EL (cell line): ENCODE results near the gene PKHD1.

Experiments
- DNase-seq: peaks from one replicate; pipeline ENCODE4 v3.0.0-alpha.2; 2016

PKHD1 gene

GRCh38 chr6:51775942-51776860, 311.2 kb downstream of the PKHD1 start:
- DNase-seq, result no peak

- DNase-seq, result no peak
Observed at GRCh38 chr6:51768087-51768486, 319.3 kb downstream of the PKHD1 start.

GRCh38 chr6:51765230-51765629, 322.2 kb downstream of the PKHD1 start:
- DNase-seq, result no peak

- no peak for DNase-seq
Observed at GRCh38 chr6:51753635-51754034, 333.8 kb downstream of the PKHD1 start.

- no peak for DNase-seq
Observed at GRCh38 chr6:51743999-51744398, 343.4 kb downstream of the PKHD1 start.

- no peak for DNase-seq
Observed at GRCh38 chr6:51740658-51741057, 346.8 kb downstream of the PKHD1 start.

GRCh38 chr6:51738614-51739013, 348.8 kb downstream of the PKHD1 start:
- no peak for DNase-seq

GRCh38 chr6:51737580-51738360, 349.6 kb downstream of the PKHD1 start:
- DNase-seq, result no peak

GRCh38 chr6:51725155-51725554, 362.3 kb downstream of the PKHD1 start:
- no peak for DNase-seq

- no peak for DNase-seq
Observed at GRCh38 chr6:51720327-51720726, 367.1 kb downstream of the PKHD1 start.

GRCh38 chr6:51719297-51719696, 368.1 kb downstream of the PKHD1 start:
- no peak for DNase-seq

GRCh38 chr6:51718533-51718932, 368.9 kb downstream of the PKHD1 start:
- DNase-seq, result no peak

GRCh38 chr6:51717477-51717876, 369.9 kb downstream of the PKHD1 start:
- no peak for DNase-seq

GRCh38 chr6:51711876-51712275, 375.5 kb downstream of the PKHD1 start:
- DNase-seq, result no peak

- DNase-seq, result no peak
Observed at GRCh38 chr6:51706086-51706485, 381.3 kb downstream of the PKHD1 start.

GRCh38 chr6:51704932-51705540, 382.4 kb downstream of the PKHD1 start:
- no peak for DNase-seq

GRCh38 chr6:51702851-51703250, 384.6 kb downstream of the PKHD1 start:
- DNase-seq, result no peak

GRCh38 chr6:51684603-51685002, 402.8 kb downstream of the PKHD1 start:
- DNase-seq, result no peak

- DNase-seq, result no peak
Observed at GRCh38 chr6:51684038-51684437, 403.4 kb downstream of the PKHD1 start.

GRCh38 chr6:51678905-51679620, 408.4 kb downstream of the PKHD1 start:
- no peak for DNase-seq

GRCh38 chr6:51678274-51678673, 409.1 kb downstream of the PKHD1 start:
- no peak for DNase-seq

GRCh38 chr6:51675922-51676275, 411.5 kb downstream of the PKHD1 start:
- no peak for DNase-seq
